Neural progenitor cell (in vitro differentiated cells): ENCODE results near the gene TCAF2.
"Not testable (repeated sequence)": the region's sequence is repeated elsewhere in the genome, so short reads cannot be mapped to it uniquely, and the experiment has no call there.

ENCODE experiments used
- CTCF ChIP-seq: fragments of 200-600 bp; sonication (generic); IDR thresholded peaks from 2 replicates; pipeline ENCODE4 v1.5.1; 2017; ENCODE audit warnings: antibody characterized with exemption, mild to moderate bottlenecking
- EZH2 ChIP-seq: fragments of 200-600 bp; sonication (generic); IDR thresholded peaks from 2 replicates; pipeline ENCODE4 v1.6.1; 2017; ENCODE audit warnings: antibody characterized with exemption, mild to moderate bottlenecking, moderate library complexity
- EZH2phosphoT487 ChIP-seq: fragments of 200-600 bp; sonication (generic); IDR thresholded peaks from 2 replicates; pipeline ENCODE4 v1.6.1; 2017; ENCODE audit warnings: antibody characterized with exemption

GRCh38 chr7:143646598-143646997, 25.8 kb downstream of the TCAF2 start:
- not testable (repeated sequence) for TF ChIP-seq EZH2, CTCF, EZH2phosphoT487
